K562 (cell line): Measurements from ENCODE around the gene DCAF10. TPM values are rescaled to one million over a fixed set of nuclear protein-coding genes. Genes with fewer than 3 reads are reported as not detected.
A peak's percentile ranks its signal among the peaks of the same experiment; 100 is the strongest.
"Not testable (repeated sequence)": the region's sequence is repeated elsewhere in the genome, so short reads cannot be mapped to it uniquely, and the experiment has no call there.

Experiments used
- ATAC-seq: fragments of 200-7000 bp; cut with Tn5 transposase; 3 replicates; pipeline ENCODE4 v1.9.1; 2020; ENCODE audit warnings: moderate library complexity
- BruUV-seq: library from RNA; stranded (reverse); fragments of 400-500 nt; replicated peaks from 2 replicates; lab custom pipeline; 2021; lab: Mats Ljungman, UMichigan
- CTCF ChIA-PET: fragments of 300-600 bp; formaldehyde crosslinking; extraction: SDS; loops from one replicate; lab custom pipeline; 2021; ENCODE audit warnings: low intra/inter-chr PET ratio; lab: Yijun Ruan, JAX
- POLR2A ChIA-PET: fragments of 300-600, 350-650 bp; sonication (Branson Sonifier 250); formaldehyde crosslinking; extraction: SDS; loops from one replicate; lab custom pipeline; 2021; ENCODE audit warnings: antibody characterized with exemption, inconsistent platforms; lab: Yijun Ruan, JAX
- DNase-seq, 4 experiments: peaks; one replicate each; pipeline versions ENCODE4 v3.0.0 to v3.0.0-alpha.2; 2011 to 2018; ENCODE audit warnings: low spot score in 3 of 4, mixed read lengths in 3 of 4; ENCODE audit errors: extremely low read depth in 1 of 4
- FAIRE-seq: peaks from 2 replicates; lab custom pipeline; 2011; peaks lifted over from hg19 to GRCh38; lab: Jason Lieb, UNC
- H2AFZ ChIP-seq: 2 replicates; pipeline ENCODE4 v1.6.0; 2011; ENCODE audit warnings: low read depth, low read length, control low read depth, inconsistent platforms
- H3K27ac ChIP-seq: fragments of 200-600 bp; 3 replicates; pipeline ENCODE4 v1.8.0; 2011; ENCODE audit warnings: low read depth, mild to moderate bottlenecking, control low read depth, inconsistent platforms, low read length, moderate library complexity, mixed read lengths; ENCODE audit errors: extremely low read depth
- H3K27me3 ChIP-seq, 2 experiments: fragments of 300-600 bp in 1 of 2; 2 replicates in 1 of 2; 3 replicates in 1 of 2; pipeline versions ENCODE4 v1.6.0 to v1.8.0; 2011; ENCODE audit warnings: inconsistent platforms in 2 of 2, low read length in 2 of 2, mild to moderate bottlenecking in 1 of 2, mixed read lengths in 1 of 2, moderate library complexity in 1 of 2; ENCODE audit not compliant: control insufficient read depth in 2 of 2, insufficient read depth in 2 of 2
- H3K36me3 ChIP-seq: fragments of 300-600 bp; 3 replicates; pipeline ENCODE4 v1.8.0; 2011; ENCODE audit warnings: mild to moderate bottlenecking, low read length, inconsistent platforms; ENCODE audit not compliant: control insufficient read depth, insufficient read depth
- H3K4me1 ChIP-seq, 2 experiments: fragments of 200-600 bp in 1 of 2; replicated peaks in 1 of 2; 2 replicates in 1 of 2; 3 replicates in 1 of 2; pipeline versions ENCODE4 v1.5.1 to v1.8.0; 2011; ENCODE audit warnings: inconsistent platforms in 2 of 2, low read length in 2 of 2, mild to moderate bottlenecking in 1 of 2, mixed read lengths in 1 of 2, moderate library complexity in 1 of 2; ENCODE audit not compliant: control insufficient read depth in 2 of 2, insufficient read depth in 2 of 2
- H3K4me2 ChIP-seq: 2 replicates; pipeline ENCODE4 v1.6.1; 2011; ENCODE audit warnings: low read length, control low read depth, inconsistent platforms, mixed read lengths; ENCODE audit not compliant: insufficient read depth
- H3K4me3 ChIP-seq: fragments of 200-600 bp; sonication (generic), shearing (Covaris generic); 2 replicates; pipeline ENCODE4 v1.5.1; 2016; ENCODE audit warnings: control low read depth, inconsistent platforms
- H3K79me2 ChIP-seq: fragments of 200-600 bp; 3 replicates; pipeline ENCODE4 v1.8.0; 2011; ENCODE audit warnings: low read length, inconsistent platforms; ENCODE audit not compliant: control insufficient read depth, insufficient read depth
- H3K9ac ChIP-seq, 2 experiments: 2 replicates each; pipeline versions ENCODE4 v1.6.0 to v1.6.1; 2011; ENCODE audit warnings: low read depth in 2 of 2, low read length in 2 of 2, control low read depth in 1 of 2, inconsistent platforms in 1 of 2, mild to moderate bottlenecking in 1 of 2, mixed read lengths in 1 of 2; ENCODE audit not compliant: insufficient read depth in 1 of 2
- H3K9me1 ChIP-seq: one replicate; pipeline ENCODE4 v1.6.0; 2011; ENCODE audit warnings: inconsistent platforms, mild to moderate bottlenecking, low read length, moderate library complexity; ENCODE audit not compliant: control insufficient read depth, insufficient read depth
- H3K9me3 ChIP-seq: replicated peaks from 2 replicates; pipeline ENCODE4 v1.5.1; 2011; ENCODE audit warnings: low read depth, low read length, inconsistent platforms; ENCODE audit not compliant: control insufficient read depth, insufficient read depth
- H4K20me1 ChIP-seq: replicated peaks from 2 replicates; pipeline ENCODE4 v1.6.1; 2011; ENCODE audit warnings: low read length, inconsistent platforms, mixed read lengths; ENCODE audit not compliant: control insufficient read depth, insufficient read depth
- FOXJ3 ChIP-seq: sonication (generic); formaldehyde crosslinking; IDR thresholded peaks from 2 replicates; pipeline ENCODE4 v1.4.0; 2020; ENCODE audit warnings: mild to moderate bottlenecking, missing genetic modification reagents
- MED1 ChIP-seq: sonication (generic); formaldehyde crosslinking; IDR thresholded peaks from 2 replicates; pipeline ENCODE4 v1.8.1; 2023; ENCODE audit warnings: missing genetic modification reagents, borderline replicate concordance
- RBM25 ChIP-seq: fragments of 200-400 bp; formaldehyde crosslinking; IDR thresholded peaks from 2 replicates; pipeline ENCODE4 v1.6.1; 2018; ENCODE audit warnings: low read length, low read depth, moderate library complexity; ENCODE audit not compliant: severe bottlenecking
- ZFP30 ChIP-seq: fragments of 250-450 bp; sonication (Bioruptor Pico); IDR thresholded peaks from 2 replicates; pipeline ENCODE4 v1.8.0; 2022; ENCODE audit warnings: moderate library complexity, mild to moderate bottlenecking, inconsistent platforms, borderline replicate concordance
- ZNF146 ChIP-seq: IDR thresholded peaks from one replicate; pipeline ENCODE4 v1.6.1; 2018; ENCODE audit warnings: missing compliant biosample characterization; ENCODE audit not compliant: unreplicated experiment
- WGBS: fragments of 100-300 bp; shearing (Covaris generic); methylation state at CpG from one replicate; pipeline ENCODE4 v1.1.6; 2016; ENCODE audit warnings: low coverage, mixed read lengths; ENCODE audit not compliant: insufficient coverage; ENCODE audit errors: missing lambda C conversion rate; 5-methylcytosine and 5-hydroxymethylcytosine counted together
- in situ Hi-C: fragments of 300-500 bp; cut with MboI; formaldehyde crosslinking; loops from 4 replicates; pipeline ENCODE4 v1.15.0; 2018; ENCODE audit warnings: inconsistent platforms, mixed read lengths
- intact Hi-C: fragments of 100-400 bp; cut with micrococcal nuclease; formaldehyde crosslinking; loops from 2 replicates; pipeline ENCODE4 v1.14.2; 2022
- polyA plus RNA-seq, 8 experiments: library from polyadenylated mRNA; depleted of rRNA in 4 of 8; stranded (reverse) in 5 of 8; unstranded in 3 of 8; fragments of >200 nt; fragmentation: Nextera tagmentation in 2 of 8; fragmentation: Illumina TruSeq in 1 of 8; extraction: Ambion mirVana in 2 of 8; extraction: Trizol in 1 of 8; gene quantifications; 2 replicates each; pipeline versions ENCODE4 v1.2.1 to v1.2.3, GENCODE V29; 2011 to 2014; ENCODE audit warnings: inconsistent platforms in 1 of 8, missing spikeins in 1 of 8
- total RNA-seq, 7 experiments: library from RNA; depleted of rRNA in 6 of 7; stranded (reverse); fragments of >200 nt in 6 of 7; fragmentation: Illumina TruSeq in 2 of 7; extraction: Trizol in 2 of 7; gene quantifications; 2 replicates each; pipeline versions ENCODE4 v1.2.1 to v1.2.3, GENCODE V29; 2011 to 2021; ENCODE audit warnings: low replicate concordance in 1 of 7
- TF ChIP-seq, protein P1 (sequence below): fragments of 450-650 bp; IDR thresholded peaks from 2 replicates; pipeline ENCODE4 v1.6.1; 2016; ENCODE audit warnings: antibody characterized with exemption

The DCAF10 gene
- total and polyA plus RNA-seq, 9 of the 15 experiments (the other 6 are each of a cell fraction or from before 2014, with no cell fraction given) = 6.8 to 40.1 (median 16.9) TPM

GRCh38 chr9:37820142-37820541 is 19.5 kb downstream of the DCAF10 start:
- CTCF ChIA-PET = no interaction called here
- TF ChIP-seq, protein P1, sequence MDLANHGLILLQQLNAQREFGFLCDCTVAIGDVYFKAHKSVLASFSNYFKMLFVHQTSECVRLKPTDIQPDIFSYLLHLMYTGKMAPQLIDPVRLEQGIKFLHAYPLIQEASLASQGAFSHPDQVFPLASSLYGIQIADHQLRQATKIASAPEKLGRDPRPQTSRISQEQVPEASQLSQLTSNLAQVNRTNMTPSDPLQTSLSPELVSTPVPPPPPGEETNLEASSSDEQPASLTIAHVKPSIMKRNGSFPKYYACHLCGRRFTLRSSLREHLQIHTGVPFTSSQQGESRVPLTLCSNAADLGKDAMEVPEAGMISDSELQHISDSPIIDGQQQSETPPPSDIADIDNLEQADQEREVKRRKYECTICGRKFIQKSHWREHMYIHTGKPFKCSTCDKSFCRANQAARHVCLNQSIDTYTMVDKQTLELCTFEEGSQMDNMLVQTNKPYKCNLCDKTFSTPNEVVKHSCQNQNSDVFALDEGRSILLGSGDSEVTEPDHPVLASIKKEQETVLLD = no peak
- TF ChIP-seq MED1 (no peak), FOXJ3 (no peak), ZFP30 (no peak)
- no peak for FAIRE-seq
- Histone ChIP-seq H3K27me3 (no peaks in the 10 kb centered on the region), H3K4me1 (no peaks in the 10 kb centered on the region; a peak in 1 of 5 replicates), H3K27ac (no peak overlapping the region), H3K36me3 (peaks cover 50% of the 10 kb centered on the region), H3K9ac (no peak overlapping the region), H3K9me3 (no peaks in the 10 kb centered on the region), H4K20me1 (no peaks in the 10 kb centered on the region), H3K9me1 (no peaks in the 10 kb centered on the region), H3K4me2 (no peak overlapping the region), H2AFZ (no peak overlapping the region), H3K4me3 (no peak overlapping the region), H3K79me2 (peaks cover 15% of the 10 kb centered on the region)
- 86% methylated on average over 5 of the region's 5 CpGs for WGBS
- BruUV-seq = no TSS peak
- no peak for ATAC-seq
- in situ Hi-C loops = no loop called here
- intact Hi-C loops = no loop called here
- no peak for DNase-seq
- POLR2A ChIA-PET = interaction anchor here (0.8 to 2.7 kb wide), 2 partner anchors 20 to 61 kb away, joined by 3 to 9 read pairs; no protein-coding TSS in a partner anchor

DNA sequence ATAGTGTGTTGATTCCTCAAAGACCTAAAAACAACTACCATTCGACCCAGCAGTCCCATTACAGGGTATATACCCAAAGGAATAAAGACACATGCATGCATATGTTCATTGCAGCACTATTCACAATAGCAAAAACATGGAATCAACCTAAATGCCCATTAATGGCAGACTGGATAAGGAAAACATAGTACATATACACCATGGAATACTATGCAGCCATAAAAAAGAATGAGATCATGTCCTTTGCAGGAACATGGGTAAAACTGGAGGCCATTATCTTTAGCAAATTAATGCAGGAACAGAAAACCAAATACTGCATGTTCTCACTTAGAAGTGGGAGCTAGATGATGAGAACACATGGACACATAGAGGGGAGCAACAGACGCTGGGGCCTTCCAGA is 24.6 kb downstream of the DCAF10 start:
- CTCF ChIA-PET, H3K9me1 ChIP-seq, ATAC-seq, H3K27ac ChIP-seq, H2AFZ ChIP-seq, H3K4me1 ChIP-seq, H3K79me2 ChIP-seq, intact Hi-C loops, DNase-seq, H4K20me1 ChIP-seq, H3K27me3 ChIP-seq, H3K9me3 ChIP-seq, H3K4me2 ChIP-seq, in situ Hi-C loops, FAIRE-seq, H3K4me3 ChIP-seq, H3K9ac ChIP-seq: not testable (repeated sequence)
- 95% methylated on average over 2 of the region's 2 CpGs for WGBS
- H3K36me3 ChIP-seq = peaks cover 75% of the 10 kb centered on the region
- POLR2A ChIA-PET = interaction anchor here (1.0 to 1.1 kb wide), 2 partner anchors 18 to 41 kb away, joined by 3 to 5 read pairs; partner anchors contain the start of gene EXOSC3
- BruUV-seq = TSS peak; percentile 14
- TF ChIP-seq RBM25 (peak; percentile 11), ZNF146 (peak; percentile 92)
